Smooth muscle cell (in vitro differentiated cells): ENCODE data around the gene DDIT4. TPM values are rescaled to one million over a fixed set of nuclear protein-coding genes. Genes with fewer than 3 reads are reported as not detected.

Source experiments
- DNase-seq: peaks from one replicate; lab custom pipeline; 2025; ENCODE audit not compliant: unreplicated experiment; lab: John Stamatoyannopoulos, UW
- H2AFZ ChIP-seq: fragments of 200-600 bp; sonication (generic); 2 replicates; pipeline ENCODE4 v1.6.0; 2016; ENCODE audit warnings: antibody characterized with exemption, low read depth, mild to moderate bottlenecking
- H3F3A ChIP-seq: fragments of 200-600 bp; sonication (generic); 2 replicates; pipeline ENCODE4 v1.6.0; 2017; ENCODE audit warnings: antibody characterized with exemption, low read depth
- H3K27ac ChIP-seq: fragments of 200-600 bp; sonication (generic); 2 replicates; pipeline ENCODE4 v1.5.1; 2016; ENCODE audit warnings: low read depth, mild to moderate bottlenecking
- H3K27me3 ChIP-seq: fragments of 200-600 bp; sonication (generic); 2 replicates; pipeline ENCODE4 v1.6.1; 2016; ENCODE audit warnings: low read depth, mild to moderate bottlenecking
- H3K36me3 ChIP-seq: fragments of 200-600 bp; sonication (generic); 2 replicates; pipeline ENCODE4 v1.5.1; 2016; ENCODE audit warnings: low read depth
- H3K4me1 ChIP-seq: fragments of 200-600 bp; sonication (generic); 2 replicates; pipeline ENCODE4 v1.5.1; 2016; ENCODE audit warnings: low read depth
- H3K4me2 ChIP-seq: fragments of 200-600 bp; sonication (generic); 2 replicates; pipeline ENCODE4 v1.6.0; 2016; ENCODE audit warnings: mild to moderate bottlenecking
- H3K4me3 ChIP-seq: fragments of 200-600 bp; sonication (generic); 2 replicates; pipeline ENCODE4 v1.5.1; 2016; ENCODE audit warnings: mild to moderate bottlenecking
- H3K79me2 ChIP-seq: fragments of 200-600 bp; sonication (generic); 2 replicates; pipeline ENCODE4 v1.6.0; 2016; ENCODE audit warnings: low read depth, mild to moderate bottlenecking
- H3K9ac ChIP-seq: fragments of 200-600 bp; sonication (generic); 2 replicates; pipeline ENCODE4 v1.6.0; 2016; ENCODE audit warnings: low read depth
- H3K9me3 ChIP-seq: fragments of 200-600 bp; sonication (generic); replicated peaks from 2 replicates; pipeline ENCODE4 v1.5.1; 2016; ENCODE audit warnings: low read depth
- H4K20me1 ChIP-seq: fragments of 200-600 bp; sonication (generic); 2 replicates; pipeline ENCODE4 v1.6.0; 2016; ENCODE audit warnings: low read depth
- CTCF ChIP-seq: fragments of 200-600 bp; sonication (generic); IDR thresholded peaks from 2 replicates; pipeline ENCODE4 v1.5.1; 2017; ENCODE audit warnings: borderline replicate concordance, mild to moderate bottlenecking, antibody characterized with exemption; ENCODE audit not compliant: insufficient read depth, poor library complexity, severe bottlenecking
- WGBS: methylation state at CpG from one replicate; pipeline ENCODE4 v1.1.7; 2016; ENCODE audit warnings: low lambda C conversion rate; 5-methylcytosine and 5-hydroxymethylcytosine counted together
- polyA plus RNA-seq: library from polyadenylated mRNA; unstranded; fragments of >200 nt; fragmentation: Nextera tagmentation; extraction: Ambion mirVana; gene quantifications from 2 replicates; pipeline ENCODE4 v1.2.1, GENCODE V29; 2016
- total RNA-seq: library from RNA; depleted of rRNA; stranded (reverse); fragments of >200 nt; gene quantifications from 2 replicates; pipeline ENCODE4 v1.2.3, GENCODE V29; 2014

Gene DDIT4
- total and polyA plus RNA-seq, 2 experiments from 2014 or later = 198 to 248 TPM

- peaks cover 19% of the 10 kb centered on the region for H3K79me2 ChIP-seq
- H3K4me1 ChIP-seq = peaks cover 26% of the 10 kb centered on the region
- H3K9me3 ChIP-seq = no peaks in the 10 kb centered on the region
- no peak overlapping the region for H3K4me2 ChIP-seq
- peak overlapping the region; percentile 82 for H3K27ac ChIP-seq
- H2AFZ ChIP-seq = peak overlapping the region; percentile 59
- peaks cover 20% of the 10 kb centered on the region for H4K20me1 ChIP-seq
- no peak for DNase-seq
- no peak overlapping the region for H3K4me3 ChIP-seq
- no peak overlapping the region for H3K9ac ChIP-seq
- no peak for TF ChIP-seq CTCF
- no peaks in the 10 kb centered on the region for H3K36me3 ChIP-seq
- 67% methylated on average over 5 of the region's 5 CpGs for WGBS
- peaks cover 25% of the 10 kb centered on the region for H3F3A ChIP-seq
- H3K27me3 ChIP-seq = no peaks in the 10 kb centered on the region
These were observed 3.0 kb upstream of the DDIT4 start for GRCh38 chr10:72270607-72271281.

GRCh38 chr10:72272689-72273409, 875 bp upstream of the DDIT4 start:
- Histone ChIP-seq H3K4me1 (peaks cover 26% of the 10 kb centered on the region), H3K4me3 (peak overlapping the region; percentile 93), H3K27me3 (no peaks in the 10 kb centered on the region), H3F3A (peaks cover 46% of the 10 kb centered on the region), H3K36me3 (no peaks in the 10 kb centered on the region), H2AFZ (no peak overlapping the region), H4K20me1 (peaks cover 32% of the 10 kb centered on the region), H3K4me2 (peak overlapping the region; percentile 89), H3K79me2 (peaks cover 28% of the 10 kb centered on the region), H3K9me3 (no peaks in the 10 kb centered on the region), H3K27ac (peak overlapping the region; percentile 82), H3K9ac (peak overlapping the region; percentile 65)
- no peak for TF ChIP-seq CTCF
- DNase-seq = peak; percentile 77
- 2% methylated on average over 28 of the region's 28 CpGs for WGBS

GRCh38 chr10:72274213-72274729, 547 bp downstream of the DDIT4 start:
- peaks cover 32% of the 10 kb centered on the region for H4K20me1 ChIP-seq
- H3K79me2 ChIP-seq = peaks cover 28% of the 10 kb centered on the region
- no peak for DNase-seq
- H3F3A ChIP-seq = peaks cover 57% of the 10 kb centered on the region
- 1% methylated on average over 38 of the region's 40 CpGs for WGBS
- no peak for TF ChIP-seq CTCF
- H2AFZ ChIP-seq = no peak overlapping the region
- H3K9me3 ChIP-seq = no peaks in the 10 kb centered on the region
- H3K27ac ChIP-seq = peak overlapping the region; percentile 82
- peak overlapping the region; percentile 89 for H3K4me2 ChIP-seq
- H3K9ac ChIP-seq = peak overlapping the region; percentile 85
- peak overlapping the region; percentile 93 for H3K4me3 ChIP-seq
- no peaks in the 10 kb centered on the region for H3K27me3 ChIP-seq
- peaks cover 24% of the 10 kb centered on the region for H3K4me1 ChIP-seq
- no peaks in the 10 kb centered on the region for H3K36me3 ChIP-seq
